Upper lobe of right lung (tissue), 1 donor: ENCODE measurements around the gene LRRFIP2. TPM values are rescaled to one million over a fixed set of nuclear protein-coding genes. Genes with fewer than 3 reads are reported as not detected.

ENCODE experiments used
- ATAC-seq: fragments of 200-7000 bp; cut with Tn5 transposase; one replicate; pipeline ENCODE4 v1.9.1; 2020; ENCODE audit warnings: mild to moderate bottlenecking, moderate library complexity
- DNase-seq: peaks from one replicate; pipeline ENCODE4 v3.0.0-alpha.2; 2020
- H3K27ac ChIP-seq: fragments of 200-600 bp; one replicate; pipeline ENCODE4 v1.8.0; 2022
- H3K27me3 ChIP-seq: fragments of 200-600 bp; one replicate; pipeline ENCODE4 v1.8.0; 2022; ENCODE audit warnings: mild to moderate bottlenecking
- H3K36me3 ChIP-seq: fragments of 200-600 bp; one replicate; pipeline ENCODE4 v1.8.0; 2022
- H3K4me1 ChIP-seq: fragments of 200-600 bp; one replicate; pipeline ENCODE4 v1.8.0; 2022
- H3K4me3 ChIP-seq: fragments of 200-600 bp; one replicate; pipeline ENCODE4 v1.8.0; 2022; ENCODE audit warnings: mild to moderate bottlenecking
- H3K9me3 ChIP-seq: fragments of 200-600 bp; one replicate; pipeline ENCODE4 v1.8.0; 2022
- intact Hi-C: fragments of 100-400 bp; cut with DNase I; formaldehyde crosslinking; loops from one replicate; pipeline ENCODE4 v1.11.0; 2022
- total RNA-seq: library from RNA; stranded (reverse); fragmentation: NEBNext Ultra II Directional; extraction: Animal tissue kit (Norgen Biotek cat#: 25700); gene quantifications from one replicate; pipeline ENCODE4 v1.2.1, GENCODE V29; 2021
- TF ChIP-seq, protein P1 (sequence below): fragments of 200-600 bp; IDR thresholded peaks from one replicate; pipeline ENCODE4 v1.8.0; 2022; ENCODE audit warnings: antibody characterized with exemption
- donor health status: DM: no; HTN: yes; CAD: no; lungs with severe emphysema.

Gene LRRFIP2
- total RNA-seq, 1 donor from 2014 or later = 50.3 TPM

DNA sequence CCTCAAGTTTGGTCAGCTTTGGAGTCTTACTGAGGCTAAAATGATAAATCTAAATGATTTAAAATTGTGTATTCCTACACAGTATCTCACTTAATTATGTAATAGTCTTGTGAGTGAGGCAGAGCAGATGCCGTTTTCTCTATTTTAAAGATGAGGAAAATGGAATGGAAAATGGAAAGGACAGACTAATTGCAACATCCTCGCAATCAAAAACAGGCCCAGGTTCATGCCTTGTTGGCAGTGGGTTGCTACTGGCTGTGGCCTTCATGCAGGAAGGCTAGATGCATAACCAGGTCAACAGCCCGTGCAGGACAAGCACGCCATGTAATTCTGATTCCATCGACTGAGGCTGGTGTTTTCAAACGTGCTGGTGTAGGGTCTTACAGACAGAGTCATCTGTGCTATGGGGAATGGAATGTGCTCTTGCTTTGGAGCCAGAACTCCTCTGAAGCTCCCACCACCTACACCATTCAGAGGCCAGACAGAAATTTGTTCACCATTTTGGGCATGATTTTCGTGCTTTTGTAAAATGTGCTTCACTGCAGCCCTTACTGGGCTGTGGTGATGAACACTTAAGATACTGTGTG is 143.2 kb downstream of the LRRFIP2 start:
- TF ChIP-seq, protein P1, sequence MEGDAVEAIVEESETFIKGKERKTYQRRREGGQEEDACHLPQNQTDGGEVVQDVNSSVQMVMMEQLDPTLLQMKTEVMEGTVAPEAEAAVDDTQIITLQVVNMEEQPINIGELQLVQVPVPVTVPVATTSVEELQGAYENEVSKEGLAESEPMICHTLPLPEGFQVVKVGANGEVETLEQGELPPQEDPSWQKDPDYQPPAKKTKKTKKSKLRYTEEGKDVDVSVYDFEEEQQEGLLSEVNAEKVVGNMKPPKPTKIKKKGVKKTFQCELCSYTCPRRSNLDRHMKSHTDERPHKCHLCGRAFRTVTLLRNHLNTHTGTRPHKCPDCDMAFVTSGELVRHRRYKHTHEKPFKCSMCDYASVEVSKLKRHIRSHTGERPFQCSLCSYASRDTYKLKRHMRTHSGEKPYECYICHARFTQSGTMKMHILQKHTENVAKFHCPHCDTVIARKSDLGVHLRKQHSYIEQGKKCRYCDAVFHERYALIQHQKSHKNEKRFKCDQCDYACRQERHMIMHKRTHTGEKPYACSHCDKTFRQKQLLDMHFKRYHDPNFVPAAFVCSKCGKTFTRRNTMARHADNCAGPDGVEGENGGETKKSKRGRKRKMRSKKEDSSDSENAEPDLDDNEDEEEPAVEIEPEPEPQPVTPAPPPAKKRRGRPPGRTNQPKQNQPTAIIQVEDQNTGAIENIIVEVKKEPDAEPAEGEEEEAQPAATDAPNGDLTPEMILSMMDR = no peak
- Histone ChIP-seq H3K4me1 (peaks cover 6% of the 10 kb centered on the region), H3K36me3 (peaks cover 90% of the 10 kb centered on the region), H3K27me3 (no peaks in the 10 kb centered on the region), H3K27ac (peak overlapping the region; percentile 19), H3K9me3 (no peaks in the 10 kb centered on the region), H3K4me3 (no peak overlapping the region)
- ATAC-seq (peak; percentile 27), DNase-seq (no peak)
- intact Hi-C loops = no loop called here

DNA sequence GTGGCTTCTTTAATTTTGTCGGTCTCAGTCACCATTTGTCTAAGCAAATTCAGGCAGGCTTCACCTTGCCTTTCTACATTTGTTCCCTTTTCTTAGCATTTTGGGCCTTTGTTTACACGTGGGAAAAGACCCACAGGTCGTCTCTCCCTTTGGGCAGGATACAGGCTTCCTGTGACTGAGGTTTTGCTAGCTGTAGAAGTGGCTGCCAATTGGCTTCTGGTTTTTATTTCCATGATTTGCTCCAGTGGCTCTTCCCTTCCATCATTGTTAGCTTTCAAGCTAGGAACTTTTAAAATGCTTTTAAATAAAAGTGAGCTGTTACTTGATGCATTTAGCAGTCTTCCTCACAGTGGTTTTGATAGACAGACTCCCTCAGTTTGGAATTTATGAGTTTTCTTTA is 143.8 kb downstream of the LRRFIP2 start:
- Histone ChIP-seq H3K9me3 (no peaks in the 10 kb centered on the region), H3K4me1 (peaks cover 6% of the 10 kb centered on the region), H3K27me3 (no peaks in the 10 kb centered on the region), H3K36me3 (peaks cover 93% of the 10 kb centered on the region), H3K27ac (peak overlapping the region; percentile 65), H3K4me3 (no peak overlapping the region)
- intact Hi-C loops = no loop called here
- DNase-seq (no peak), ATAC-seq (no peak)
- TF ChIP-seq, protein P1 = no peak

DNA sequence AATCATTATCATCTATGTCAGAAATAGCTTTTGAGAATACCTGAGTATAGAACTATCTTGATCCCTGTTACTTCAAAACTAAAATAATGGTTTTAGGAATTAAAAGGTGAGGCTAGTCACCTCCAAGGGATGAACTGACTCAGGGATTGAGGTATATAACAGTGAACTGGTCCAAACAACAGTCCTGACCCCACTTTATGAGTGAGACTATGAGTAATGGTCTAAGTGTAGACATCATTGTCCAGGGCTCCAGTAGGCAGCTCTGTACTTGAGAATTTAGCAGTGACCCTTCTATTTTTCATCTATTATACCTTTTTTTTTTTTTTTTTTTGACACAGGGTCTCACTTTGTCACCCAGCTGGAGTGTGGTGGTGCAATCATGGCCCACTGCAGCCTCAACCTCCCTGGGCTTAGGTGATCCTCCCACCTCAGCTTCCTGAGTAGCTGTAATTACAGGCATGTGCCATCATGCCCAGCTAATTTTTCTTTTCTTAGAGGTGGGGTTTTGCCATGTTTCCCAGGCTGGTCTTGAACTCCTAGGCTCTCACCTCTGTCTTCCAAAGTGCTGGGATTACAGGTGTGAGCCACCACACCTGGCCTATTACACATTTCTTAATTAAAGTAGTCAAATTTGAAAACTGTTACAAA is 144.7 kb downstream of the LRRFIP2 start:
- intact Hi-C loops = no loop called here
- Histone ChIP-seq H3K9me3 (no peaks in the 10 kb centered on the region), H3K27me3 (no peaks in the 10 kb centered on the region), H3K4me3 (no peak overlapping the region), H3K4me1 (peaks cover 6% of the 10 kb centered on the region), H3K27ac (no peak overlapping the region), H3K36me3 (peaks cover 86% of the 10 kb centered on the region)
- DNase-seq (no peak), ATAC-seq (no peak)
- TF ChIP-seq, protein P1 = no peak

DNA sequence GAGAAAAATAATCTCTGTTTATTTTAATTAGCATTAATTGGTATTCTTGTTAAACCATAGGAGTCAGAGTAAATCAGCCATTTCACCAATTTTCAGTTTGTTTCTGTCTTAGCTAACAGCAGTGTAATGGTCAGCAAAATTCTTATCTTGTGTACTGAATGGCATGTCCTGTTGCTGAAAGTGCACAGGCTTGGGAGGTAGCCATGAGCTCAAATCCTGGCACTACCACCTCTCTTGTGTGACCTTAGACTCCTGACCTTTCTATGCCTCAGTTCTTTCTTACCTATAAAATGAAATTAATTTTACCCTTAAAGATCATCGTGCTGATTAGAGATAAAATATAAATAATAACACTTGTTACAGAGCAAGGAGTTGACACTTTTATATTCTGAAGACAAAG is 145.3 kb downstream of the LRRFIP2 start:
- intact Hi-C loops = no loop called here
- Histone ChIP-seq H3K9me3 (no peaks in the 10 kb centered on the region), H3K4me3 (no peak overlapping the region), H3K4me1 (peaks cover 6% of the 10 kb centered on the region), H3K36me3 (peaks cover 80% of the 10 kb centered on the region), H3K27me3 (no peaks in the 10 kb centered on the region), H3K27ac (no peak overlapping the region)
- TF ChIP-seq, protein P1 = no peak
- ATAC-seq (no peak), DNase-seq (no peak)

DNA sequence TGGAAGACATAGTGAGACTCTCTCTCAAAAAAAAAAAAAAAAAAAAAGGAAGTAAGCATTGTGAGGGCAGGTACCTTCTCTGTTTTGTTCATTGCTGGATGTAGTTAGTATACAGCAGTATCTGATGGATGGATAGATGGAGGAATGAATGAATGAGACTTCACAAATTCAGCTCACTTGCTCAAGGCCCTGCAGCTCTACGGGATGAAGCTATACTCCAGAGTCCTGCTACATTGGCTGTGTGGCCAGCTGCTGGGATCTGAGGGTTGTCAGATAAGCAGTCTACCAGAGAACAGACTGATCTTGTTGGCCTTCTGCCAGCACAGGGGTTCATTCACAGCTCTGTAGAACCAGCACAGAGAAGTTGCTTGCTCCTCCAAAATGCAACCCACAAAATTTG is 146.1 kb downstream of the LRRFIP2 start:
- no peak overlapping the region for H3K4me3 ChIP-seq
- H3K27ac ChIP-seq = no peak overlapping the region
- no peaks in the 10 kb centered on the region for H3K9me3 ChIP-seq
- intact Hi-C loops = no loop called here
- peaks cover 6% of the 10 kb centered on the region for H3K4me1 ChIP-seq
- DNase-seq (no peak), ATAC-seq (no peak)
- TF ChIP-seq, protein P1 = no peak
- H3K36me3 ChIP-seq = peaks cover 78% of the 10 kb centered on the region
- no peaks in the 10 kb centered on the region for H3K27me3 ChIP-seq
